G401 (cell line): ENCODE results near the gene HPCAL1. TPM values are rescaled to one million over a fixed set of nuclear protein-coding genes. Genes with fewer than 3 reads are reported as not detected.
"Not testable (repeated sequence)": the region's sequence is repeated elsewhere in the genome, so short reads cannot be mapped to it uniquely, and the experiment has no call there.

ENCODE experiments used
- DNase-seq: peaks from one replicate; pipeline ENCODE4 v3.0.0-alpha.2; 2015; ENCODE audit warnings: low spot score
- in situ Hi-C: cut with HindIII; loops from 2 replicates; pipeline ENCODE4 v1.10.0; 2016; ENCODE audit warnings: low sequenced_read_pairs, mixed read lengths
- total RNA-seq: library from RNA; depleted of rRNA; stranded (reverse); fragments of >200 nt; shearing (Covaris generic); gene quantifications from 2 replicates; pipeline ENCODE4 v1.2.3, GENCODE V29; 2014

Gene HPCAL1
- total RNA-seq, 1 experiment from 2014 or later: 34.8 TPM

- in situ Hi-C loops: no loop called here
- DNase-seq: peak; percentile 82
Observed at GRCh38 chr2:10452956-10453904, 150.5 kb downstream of the HPCAL1 start.

GRCh38 chr2:10453905-10454298, 151.2 kb downstream of the HPCAL1 start:
- no peak for DNase-seq
- in situ Hi-C loops: no loop called here

GRCh38 chr2:10454505-10454904, 151.8 kb downstream of the HPCAL1 start:
- in situ Hi-C loops: no loop called here
- DNase-seq: peak; percentile 62

- DNase-seq, in situ Hi-C loops: not testable (repeated sequence)
Observed at GRCh38 chr2:10457195-10457594, 154.5 kb downstream of the HPCAL1 start.

GRCh38 chr2:10457846-10458598, 155.3 kb downstream of the HPCAL1 start:
- in situ Hi-C loops: no loop called here
- no peak for DNase-seq

GRCh38 chr2:10460366-10460796, 157.7 kb downstream of the HPCAL1 start:
- in situ Hi-C loops: no loop called here
- DNase-seq: no peak

- in situ Hi-C loops: no loop called here
- no peak for DNase-seq
Observed at GRCh38 chr2:10462178-10463083, 159.7 kb downstream of the HPCAL1 start.

- in situ Hi-C loops: no loop called here
Observed at GRCh38 chr2:10465910-10466309, 163.2 kb downstream of the HPCAL1 start.

GRCh38 chr2:10466801-10467200, 164.1 kb downstream of the HPCAL1 start:
- in situ Hi-C loops: no loop called here
- DNase-seq: no peak

More at GRCh38 chr2:10465910-10466309, 163.2 kb downstream of the HPCAL1 start:
- DNase-seq: no peak

- in situ Hi-C loops: no loop called here
- no peak for DNase-seq
Observed at GRCh38 chr2:10467401-10467800, 164.7 kb downstream of the HPCAL1 start.

GRCh38 chr2:10469301-10469700, 166.6 kb downstream of the HPCAL1 start:
- in situ Hi-C loops: no loop called here
- DNase-seq: no peak

GRCh38 chr2:10469955-10470608, 167.4 kb downstream of the HPCAL1 start:
- in situ Hi-C loops: no loop called here
- DNase-seq: no peak

- DNase-seq: no peak
- in situ Hi-C loops: no loop called here
Observed at GRCh38 chr2:10471046-10471571, 168.4 kb downstream of the HPCAL1 start.

GRCh38 chr2:10471955-10472354, 169.3 kb downstream of the HPCAL1 start:
- in situ Hi-C loops: no loop called here
- no peak for DNase-seq

- DNase-seq: no peak
- in situ Hi-C loops: no loop called here
Observed at GRCh38 chr2:10473121-10473756, 170.5 kb downstream of the HPCAL1 start.

GRCh38 chr2:10475221-10475722, 172.6 kb downstream of the HPCAL1 start:
- no peak for DNase-seq
- in situ Hi-C loops: no loop called here

GRCh38 chr2:10475811-10476660, 173.3 kb downstream of the HPCAL1 start:
- DNase-seq: no peak
- in situ Hi-C loops: no loop called here
